AG04450 (cell line): Measurements from ENCODE around the gene BRAF. TPM values are rescaled to one million over a fixed set of nuclear protein-coding genes. Genes with fewer than 3 reads are reported as not detected.
"Not testable (repeated sequence)": the region's sequence is repeated elsewhere in the genome, so short reads cannot be mapped to it uniquely, and the experiment has no call there.

ENCODE experiments used
- CTCF ChIA-PET: fragments of 300-600, 350-600 bp; formaldehyde crosslinking; extraction: SDS; loops from one replicate; lab custom pipeline; 2022; ENCODE audit warnings: antibody characterized with exemption, inconsistent platforms; lab: Charles Lee
- POLR2A ChIA-PET: fragments of 350-600 bp; formaldehyde crosslinking; extraction: SDS; loops from one replicate; lab custom pipeline; 2021; ENCODE audit warnings: antibody characterized with exemption, inconsistent platforms; lab: Yijun Ruan, JAX
- DNase-seq: peaks from one replicate; pipeline ENCODE4 v3.0.0-alpha.2; 2011; ENCODE audit warnings: low read depth, low spot score
- H3K27ac ChIP-seq: one replicate; pipeline ENCODE4 v1.5.1; 2012; ENCODE audit warnings: low read depth, low read length, control low read depth
- H3K27me3 ChIP-seq: one replicate; pipeline ENCODE4 v1.6.0; 2012; ENCODE audit warnings: low read length; ENCODE audit not compliant: control insufficient read depth, insufficient read depth
- H3K4me3 ChIP-seq: 2 replicates; pipeline ENCODE4 v1.5.1; 2011; ENCODE audit warnings: mild to moderate bottlenecking, low read depth, low read length, control low read depth
- H3K9me3 ChIP-seq: 2 replicates; pipeline ENCODE4 v1.5.1; 2012; ENCODE audit warnings: low read length; ENCODE audit not compliant: control insufficient read depth, insufficient read depth
- CTCF ChIP-seq: IDR thresholded peaks from 2 replicates; pipeline ENCODE4 v1.5.1; 2011; ENCODE audit warnings: low read depth, low read length, control low read depth, inconsistent platforms
- polyA plus RNA-seq: library from polyadenylated mRNA; depleted of rRNA; stranded (reverse); fragments of >200 nt; gene quantifications from 2 replicates; pipeline ENCODE4 v1.2.3, GENCODE V29; 2011

Gene BRAF
- polyA plus RNA-seq, 1 experiment, result 19.3 TPM

DNA sequence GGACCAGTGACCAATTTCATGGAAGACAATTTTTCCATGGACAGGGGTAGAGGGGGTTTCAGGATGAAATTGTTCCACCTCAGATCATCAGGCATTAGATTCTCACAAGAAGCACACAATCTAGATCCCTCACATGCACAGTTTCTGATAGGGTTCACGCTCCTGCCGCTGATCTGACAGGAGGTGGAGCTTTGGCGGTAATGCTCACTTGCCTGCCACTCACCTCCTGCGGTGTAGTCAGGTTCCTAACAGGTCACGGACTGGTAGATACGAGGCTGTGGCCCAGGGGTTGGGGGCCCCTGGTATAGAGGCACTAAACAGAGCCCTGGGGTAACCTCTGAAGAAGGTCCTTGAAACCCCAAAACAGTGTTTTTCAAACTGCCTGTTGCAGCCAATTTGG is 6.5 kb downstream of the BRAF start:
- Histone ChIP-seq H3K4me3 (no peak overlapping the region), H3K9me3 (no peaks in the 10 kb centered on the region), H3K27ac (no peak overlapping the region), H3K27me3 (no peaks in the 10 kb centered on the region)
- DNase-seq, result no peak
- ChIA-PET CTCF (interaction anchor here (1.2 kb wide), 1 partner anchor 192 kb away, joined by 4 read pairs; no protein-coding TSS in a partner anchor), POLR2A (no interaction called here)
- no peak for TF ChIP-seq CTCF

DNA sequence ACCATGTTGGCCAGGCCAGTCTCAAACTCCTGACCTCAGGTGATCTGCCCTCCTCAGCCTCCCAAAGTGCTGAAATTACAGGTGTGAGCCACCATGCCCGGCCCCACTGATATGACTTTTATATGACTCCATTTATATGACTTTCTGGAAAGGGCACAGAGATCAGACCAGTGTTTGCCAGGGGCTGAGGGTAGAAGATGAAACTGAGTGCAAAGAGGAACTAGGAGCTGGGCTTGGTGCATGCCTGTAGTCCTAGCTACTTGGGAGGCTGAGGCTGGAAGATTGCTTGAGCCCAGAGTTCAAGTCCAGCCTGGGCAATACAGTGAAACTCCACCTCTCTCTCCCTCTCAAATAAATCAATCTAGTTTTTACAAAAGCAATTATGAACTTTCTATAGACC is 7.5 kb downstream of the BRAF start:
- ChIA-PET POLR2A (no interaction called here), CTCF (interaction anchor here (1.2 kb wide), 1 partner anchor 191 kb away, joined by 4 read pairs; no protein-coding TSS in a partner anchor)
- H3K9me3 ChIP-seq, result no peaks in the 10 kb centered on the region
- H3K27ac ChIP-seq, result no peak overlapping the region
- H3K4me3 ChIP-seq, result no peak overlapping the region
- DNase-seq, result no peak
- no peak for TF ChIP-seq CTCF
- H3K27me3 ChIP-seq, result no peaks in the 10 kb centered on the region

GRCh38 chr7:140915935-140916555 is 8.7 kb downstream of the BRAF start:
- DNase-seq, result no peak
- no peaks in the 10 kb centered on the region for H3K9me3 ChIP-seq
- no peak for TF ChIP-seq CTCF
- ChIA-PET POLR2A (no interaction called here), CTCF (no interaction called here)
- no peaks in the 10 kb centered on the region for H3K27me3 ChIP-seq
- no peak overlapping the region for H3K4me3 ChIP-seq
- H3K27ac ChIP-seq, result no peak overlapping the region

DNA sequence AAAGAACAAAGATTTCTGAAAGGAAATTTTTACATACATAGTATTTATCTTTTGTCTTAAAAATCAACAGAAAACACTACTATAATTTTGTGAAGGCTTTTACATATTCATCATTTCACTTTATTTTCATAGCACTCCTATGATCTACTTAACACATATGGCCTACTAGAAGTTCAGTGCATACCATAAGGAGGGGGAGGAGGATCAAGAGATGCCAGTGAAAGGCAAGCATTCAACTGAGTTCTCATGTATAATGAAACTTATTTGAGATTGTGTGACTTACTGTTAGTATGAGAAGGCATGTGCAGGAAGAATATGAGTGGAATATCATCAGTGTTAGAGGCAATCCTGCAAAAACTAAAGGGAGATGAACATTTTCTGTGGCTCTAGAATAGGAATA is 10.6 kb downstream of the BRAF start:
- no peak for DNase-seq
- ChIA-PET POLR2A (no interaction called here), CTCF (no interaction called here)
- Histone ChIP-seq H3K9me3 (no peaks in the 10 kb centered on the region), H3K27me3 (no peaks in the 10 kb centered on the region), H3K27ac (no peak overlapping the region), H3K4me3 (no peak overlapping the region)
- TF ChIP-seq CTCF, result no peak

DNA sequence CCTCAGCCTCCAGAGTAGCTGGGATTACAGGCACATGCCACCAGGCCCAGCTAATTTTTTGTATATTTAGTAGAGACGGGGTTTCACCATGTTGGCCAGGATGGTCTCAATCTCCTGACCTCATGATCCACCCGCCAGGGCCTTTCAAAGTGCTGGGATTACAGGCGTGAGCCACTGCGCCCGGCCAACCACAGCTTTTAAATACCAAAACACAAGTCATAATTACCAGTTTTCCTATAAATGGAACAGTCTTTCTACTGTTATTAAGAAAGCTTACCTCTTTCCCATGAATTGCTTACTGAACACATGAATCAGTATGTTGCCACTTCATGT is 11.2 kb downstream of the BRAF start:
- H3K9me3 ChIP-seq, H3K27me3 ChIP-seq, POLR2A ChIA-PET, DNase-seq, H3K4me3 ChIP-seq, H3K27ac ChIP-seq: not testable (repeated sequence)
- CTCF ChIA-PET, result interaction anchor here (0.6 kb wide), 1 partner anchor 1388 kb away, joined by 7 read pairs; no protein-coding TSS in a partner anchor
